Osteoblast (primary cell): ENCODE results near the gene GATA5. TPM values are rescaled to one million over a fixed set of nuclear protein-coding genes. Genes with fewer than 3 reads are reported as not detected.

Source experiments
- DNase-seq: peaks from one replicate; pipeline ENCODE4 v3.0.0; 2011; ENCODE audit warnings: low spot score, mixed read lengths; ENCODE audit not compliant: insufficient read length; ENCODE audit errors: missing footprints
- H2AFZ ChIP-seq: 2 replicates; pipeline ENCODE4 v1.6.0; 2011; ENCODE audit warnings: mild to moderate bottlenecking, low read length
- H3K27ac ChIP-seq: 2 replicates; pipeline ENCODE4 v1.5.1; 2011; ENCODE audit warnings: mild to moderate bottlenecking, low read depth, low read length, moderate library complexity
- H3K27me3 ChIP-seq: 2 replicates; pipeline ENCODE4 v1.6.0; 2012; ENCODE audit warnings: mild to moderate bottlenecking, control low read depth, inconsistent platforms, low read length, moderate library complexity; ENCODE audit not compliant: insufficient read depth
- H3K36me3 ChIP-seq: 2 replicates; pipeline ENCODE4 v1.5.1; 2011; ENCODE audit warnings: mild to moderate bottlenecking, low read length, control low read depth, moderate library complexity; ENCODE audit not compliant: insufficient read depth
- H3K4me1 ChIP-seq: 2 replicates; pipeline ENCODE4 v1.5.1; 2011; ENCODE audit warnings: mild to moderate bottlenecking, low read length, control low read depth, moderate library complexity; ENCODE audit not compliant: insufficient read depth
- H3K4me2 ChIP-seq: 2 replicates; pipeline ENCODE4 v1.6.0; 2011; ENCODE audit warnings: mild to moderate bottlenecking, low read length; ENCODE audit not compliant: insufficient read depth
- H3K4me3 ChIP-seq: fragments of 200-600 bp; sonication (generic); 3 replicates; pipeline ENCODE4 v1.5.1; 2012; ENCODE audit warnings: mild to moderate bottlenecking, low read length, inconsistent platforms; ENCODE audit not compliant: insufficient read depth
- H3K79me2 ChIP-seq: 2 replicates; pipeline ENCODE4 v1.6.0; 2012; ENCODE audit warnings: mild to moderate bottlenecking, low read length, control low read depth, inconsistent platforms; ENCODE audit not compliant: insufficient read depth
- H3K9me3 ChIP-seq: 2 replicates; pipeline ENCODE4 v1.5.1; 2011; ENCODE audit warnings: low read depth, low read length, control low read depth
- H4K20me1 ChIP-seq: 2 replicates; pipeline ENCODE4 v1.6.0; 2012; ENCODE audit warnings: mild to moderate bottlenecking, low read length, control low read depth; ENCODE audit not compliant: insufficient read depth
- total RNA-seq: library from RNA; depleted of rRNA; stranded (reverse); fragments of >200 nt; gene quantifications from 2 replicates; pipeline ENCODE4 v1.2.3, GENCODE V29; 2012
- TF ChIP-seq, protein P1 (sequence below): IDR thresholded peaks from 2 replicates; pipeline ENCODE4 v1.5.1; 2011; ENCODE audit warnings: mild to moderate bottlenecking, low read depth, low read length, moderate library complexity; ENCODE audit errors: extremely low read depth

Gene GATA5
- total RNA-seq, 1 donor: not detected

DNA sequence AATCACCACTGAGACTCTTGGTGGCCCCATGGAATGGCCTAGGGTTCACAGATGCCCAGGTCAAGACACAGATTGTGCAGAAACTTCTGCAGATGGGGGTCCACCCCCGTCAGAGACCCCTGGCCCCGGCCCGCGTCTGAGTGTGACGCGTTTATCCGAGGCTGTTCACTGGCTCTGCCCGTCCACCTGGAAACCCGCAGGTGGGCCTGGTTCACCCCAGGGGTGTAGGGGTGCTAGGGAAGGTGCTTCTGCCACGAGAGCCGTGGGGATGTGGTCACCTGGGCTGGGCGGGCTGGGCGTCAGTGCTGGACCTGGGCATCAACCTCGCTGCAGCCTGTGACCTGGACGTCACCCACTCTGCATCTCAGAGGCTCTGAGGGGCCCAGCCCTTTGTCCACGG, 39.5 kb upstream of the GATA5 start:
- Histone ChIP-seq H3K27me3 (peaks cover 12% of the 10 kb centered on the region), H3K27ac (no peak overlapping the region), H2AFZ (no peak overlapping the region), H3K79me2 (no peaks in the 10 kb centered on the region), H3K4me2 (no peak overlapping the region), H3K36me3 (no peaks in the 10 kb centered on the region), H3K4me3 (no peak overlapping the region), H3K4me1 (no peaks in the 10 kb centered on the region), H3K9me3 (no peaks in the 10 kb centered on the region), H4K20me1 (no peaks in the 10 kb centered on the region)
- TF ChIP-seq, protein P1, sequence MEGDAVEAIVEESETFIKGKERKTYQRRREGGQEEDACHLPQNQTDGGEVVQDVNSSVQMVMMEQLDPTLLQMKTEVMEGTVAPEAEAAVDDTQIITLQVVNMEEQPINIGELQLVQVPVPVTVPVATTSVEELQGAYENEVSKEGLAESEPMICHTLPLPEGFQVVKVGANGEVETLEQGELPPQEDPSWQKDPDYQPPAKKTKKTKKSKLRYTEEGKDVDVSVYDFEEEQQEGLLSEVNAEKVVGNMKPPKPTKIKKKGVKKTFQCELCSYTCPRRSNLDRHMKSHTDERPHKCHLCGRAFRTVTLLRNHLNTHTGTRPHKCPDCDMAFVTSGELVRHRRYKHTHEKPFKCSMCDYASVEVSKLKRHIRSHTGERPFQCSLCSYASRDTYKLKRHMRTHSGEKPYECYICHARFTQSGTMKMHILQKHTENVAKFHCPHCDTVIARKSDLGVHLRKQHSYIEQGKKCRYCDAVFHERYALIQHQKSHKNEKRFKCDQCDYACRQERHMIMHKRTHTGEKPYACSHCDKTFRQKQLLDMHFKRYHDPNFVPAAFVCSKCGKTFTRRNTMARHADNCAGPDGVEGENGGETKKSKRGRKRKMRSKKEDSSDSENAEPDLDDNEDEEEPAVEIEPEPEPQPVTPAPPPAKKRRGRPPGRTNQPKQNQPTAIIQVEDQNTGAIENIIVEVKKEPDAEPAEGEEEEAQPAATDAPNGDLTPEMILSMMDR: no peak
- DNase-seq: no peak

DNA sequence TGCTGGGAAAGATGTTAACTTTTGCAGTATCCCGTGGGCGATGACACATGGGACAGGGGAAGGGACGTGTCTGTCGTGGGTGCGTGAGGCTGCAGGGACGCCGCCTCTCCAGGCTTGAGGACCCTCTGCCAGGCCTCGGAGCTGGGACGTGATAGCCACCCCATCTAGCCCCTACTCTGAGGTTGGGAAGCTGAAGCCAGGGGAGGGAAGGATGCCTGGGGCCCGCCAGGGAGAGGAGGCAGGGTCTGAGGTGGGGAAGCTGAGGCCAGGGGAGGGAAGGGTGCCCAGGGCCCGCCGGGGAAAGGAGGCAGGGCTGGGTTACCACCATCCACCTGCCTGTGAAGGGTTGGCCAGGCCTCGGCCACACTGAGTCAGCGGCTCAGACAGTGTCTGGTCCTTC, 38.2 kb upstream of the GATA5 start:
- H4K20me1 ChIP-seq: no peaks in the 10 kb centered on the region
- DNase-seq: no peak
- peaks cover 12% of the 10 kb centered on the region for H3K27me3 ChIP-seq
- H3K79me2 ChIP-seq: no peaks in the 10 kb centered on the region
- H2AFZ ChIP-seq: no peak overlapping the region
- no peak overlapping the region for H3K27ac ChIP-seq
- H3K4me2 ChIP-seq: no peak overlapping the region
- H3K4me3 ChIP-seq: no peak overlapping the region
- TF ChIP-seq, protein P1: no peak
- H3K9me3 ChIP-seq: no peaks in the 10 kb centered on the region
- H3K36me3 ChIP-seq: no peaks in the 10 kb centered on the region
- no peaks in the 10 kb centered on the region for H3K4me1 ChIP-seq

DNA sequence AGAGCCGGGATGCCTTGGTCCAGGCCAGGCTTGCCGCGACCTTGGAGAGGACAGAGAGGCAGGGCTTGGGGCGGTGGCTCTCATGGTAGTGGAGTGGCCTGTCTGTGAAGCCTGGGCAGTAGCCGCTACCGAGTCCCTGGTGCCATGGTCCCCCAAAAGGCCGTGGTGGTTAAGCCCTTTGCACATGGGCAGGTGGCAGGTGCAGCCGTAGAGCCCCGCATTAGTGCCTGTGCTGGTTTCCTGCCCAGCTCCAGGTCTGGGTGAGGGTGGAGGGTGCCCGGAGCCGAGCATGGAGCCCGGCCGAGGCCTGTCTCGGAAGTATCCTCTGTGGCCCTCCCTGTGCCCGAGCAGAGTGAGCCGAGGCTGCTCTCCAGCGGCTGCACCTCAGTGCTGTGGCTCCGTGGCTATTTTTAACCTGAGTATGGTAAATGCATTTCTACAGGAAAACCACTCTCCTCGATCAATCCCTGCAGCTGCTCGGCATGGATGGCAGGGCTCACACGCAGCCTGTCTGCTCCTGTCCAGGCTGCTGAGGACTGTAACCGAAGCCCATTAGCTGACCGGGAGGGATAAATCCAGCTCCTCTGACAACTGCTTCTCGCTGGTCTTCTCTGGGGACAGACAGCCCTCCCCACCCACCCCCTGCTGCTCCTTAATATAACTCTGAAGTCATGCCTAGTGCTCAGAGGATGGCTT, 36.3 kb upstream of the GATA5 start:
- no peaks in the 10 kb centered on the region for H3K79me2 ChIP-seq
- H3K4me2 ChIP-seq: no peak overlapping the region
- no peak overlapping the region for H2AFZ ChIP-seq

DNA sequence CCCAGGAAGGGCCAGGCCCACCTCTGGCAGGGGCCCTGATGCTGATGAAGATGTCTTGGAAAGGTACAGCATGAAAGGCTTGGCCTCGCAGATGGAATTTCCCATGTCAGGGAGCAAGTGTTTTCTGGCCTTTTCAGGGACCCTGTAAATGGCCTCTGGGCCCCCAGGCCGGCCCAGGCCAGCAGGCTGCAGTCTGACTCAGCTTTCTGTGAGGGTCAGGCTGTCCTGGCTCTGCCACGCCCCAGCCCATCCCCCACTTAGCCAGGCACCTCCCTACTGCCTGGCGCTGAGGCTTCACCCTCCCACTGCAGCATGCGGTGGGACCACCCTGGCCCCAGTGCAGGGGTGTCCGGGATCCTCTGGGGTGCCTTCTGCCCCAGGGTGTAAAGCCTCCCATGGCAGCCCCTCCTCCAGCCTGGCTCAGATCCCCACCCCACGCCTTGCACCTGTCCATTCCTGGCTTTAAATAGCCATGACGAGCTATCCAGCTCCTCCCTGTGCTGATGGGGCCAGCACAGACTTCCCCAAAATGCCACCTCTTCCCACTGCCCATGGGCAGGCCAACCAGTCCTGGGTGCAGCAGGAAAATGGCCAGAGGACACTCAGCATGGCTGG, 35.6 kb upstream of the GATA5 start:
- H3K27ac ChIP-seq: no peak overlapping the region
- H3K9me3 ChIP-seq: no peaks in the 10 kb centered on the region
- H3K4me2 ChIP-seq: no peak overlapping the region
- TF ChIP-seq, protein P1: no peak
- H3K4me1 ChIP-seq: no peaks in the 10 kb centered on the region
- peaks cover 12% of the 10 kb centered on the region for H3K27me3 ChIP-seq
- H2AFZ ChIP-seq: no peak overlapping the region
- no peak for DNase-seq
- no peak overlapping the region for H3K4me3 ChIP-seq
- no peaks in the 10 kb centered on the region for H4K20me1 ChIP-seq
- H3K79me2 ChIP-seq: no peaks in the 10 kb centered on the region
- no peaks in the 10 kb centered on the region for H3K36me3 ChIP-seq

More for the DNA sequence above, 36.3 kb upstream of the GATA5 start:
- Histone ChIP-seq H3K4me3 (no peak overlapping the region), H4K20me1 (no peaks in the 10 kb centered on the region), H3K27ac (no peak overlapping the region), H3K36me3 (no peaks in the 10 kb centered on the region), H3K4me1 (no peaks in the 10 kb centered on the region), H3K27me3 (peaks cover 12% of the 10 kb centered on the region), H3K9me3 (no peaks in the 10 kb centered on the region)
- TF ChIP-seq, protein P1: no peak
- no peak for DNase-seq
